Measurements from ENCODE around the gene MUSTN1.

DNA sequence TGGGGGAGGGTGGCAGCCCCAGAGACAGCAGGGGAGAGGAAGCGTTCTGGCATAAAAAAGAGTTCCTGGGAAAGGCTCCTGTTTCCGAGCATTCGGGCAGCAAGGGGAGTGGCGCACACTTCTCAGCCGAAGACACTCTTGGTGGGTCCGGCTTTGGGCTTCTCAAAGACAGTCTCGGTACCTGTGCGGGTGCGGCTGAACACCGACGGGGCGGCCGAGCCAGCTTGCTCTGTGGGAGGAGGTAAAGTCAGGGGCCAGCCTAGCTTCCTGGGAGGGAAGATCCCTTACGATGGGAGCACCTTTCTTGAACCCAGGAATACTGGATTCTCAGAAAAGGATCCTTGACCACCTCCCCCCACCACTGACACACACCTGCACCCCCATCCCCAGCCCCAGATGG, 1.6 kb downstream of the MUSTN1 start:
- TF ChIP-seq, protein P1, sequence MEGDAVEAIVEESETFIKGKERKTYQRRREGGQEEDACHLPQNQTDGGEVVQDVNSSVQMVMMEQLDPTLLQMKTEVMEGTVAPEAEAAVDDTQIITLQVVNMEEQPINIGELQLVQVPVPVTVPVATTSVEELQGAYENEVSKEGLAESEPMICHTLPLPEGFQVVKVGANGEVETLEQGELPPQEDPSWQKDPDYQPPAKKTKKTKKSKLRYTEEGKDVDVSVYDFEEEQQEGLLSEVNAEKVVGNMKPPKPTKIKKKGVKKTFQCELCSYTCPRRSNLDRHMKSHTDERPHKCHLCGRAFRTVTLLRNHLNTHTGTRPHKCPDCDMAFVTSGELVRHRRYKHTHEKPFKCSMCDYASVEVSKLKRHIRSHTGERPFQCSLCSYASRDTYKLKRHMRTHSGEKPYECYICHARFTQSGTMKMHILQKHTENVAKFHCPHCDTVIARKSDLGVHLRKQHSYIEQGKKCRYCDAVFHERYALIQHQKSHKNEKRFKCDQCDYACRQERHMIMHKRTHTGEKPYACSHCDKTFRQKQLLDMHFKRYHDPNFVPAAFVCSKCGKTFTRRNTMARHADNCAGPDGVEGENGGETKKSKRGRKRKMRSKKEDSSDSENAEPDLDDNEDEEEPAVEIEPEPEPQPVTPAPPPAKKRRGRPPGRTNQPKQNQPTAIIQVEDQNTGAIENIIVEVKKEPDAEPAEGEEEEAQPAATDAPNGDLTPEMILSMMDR (IDR thresholded peaks at IDR 0.05) = no peak
- TF ChIP-seq SREBF2 (IDR thresholded peaks at IDR 0.05) (no peak), JUNB (IDR thresholded peaks at IDR 0.05) (no peak), HOXA7 (CRISPR knock-in tag; IDR thresholded peaks at IDR 0.05) (no peak), RFX5 (IDR thresholded peaks at IDR 0.05) (no peak), POLR2A (IDR thresholded peaks at IDR 0.05; ENCODE audit: low read length) (no peak), NPAS2 (CRISPR knock-in tag; IDR thresholded peaks at IDR 0.05; ENCODE audit: borderline replicate concordance) (no peak), HOXB5 (CRISPR knock-in tag; IDR thresholded peaks at IDR 0.05) (no peak)
